Common myeloid progenitor, CD34-positive (primary cell): ENCODE results near the gene GIPC1.

Experiments used
- CTCF ChIA-PET: fragments of 350-600 bp; sonication (Branson Sonifier 250); formaldehyde crosslinking; loops from one replicate; lab custom pipeline; 2021; ENCODE audit warnings: antibody characterized with exemption; lab: Charles Lee
- POLR2A ChIA-PET: fragments of 350-600 bp; sonication (Branson Sonifier 250); formaldehyde crosslinking; loops from one replicate; lab custom pipeline; 2021; ENCODE audit warnings: antibody characterized with exemption; lab: Charles Lee
- DNase-seq, 3 donors: peaks; one replicate each; pipeline versions ENCODE4 v3.0.0 to v3.0.0-alpha.2; 2013
- H3K27ac ChIP-seq, 2 experiments: 1 replicate in 1 of 2; 2 replicates in 1 of 2; pipeline ENCODE4 v1.7.0; 2013; ENCODE audit warnings: inconsistent platforms in 2 of 2, low read length in 2 of 2, mild to moderate bottlenecking in 2 of 2, low read depth in 1 of 2, moderate library complexity in 1 of 2; ENCODE audit not compliant: severe bottlenecking in 2 of 2, insufficient read depth in 1 of 2, poor library complexity in 1 of 2
- H3K27me3 ChIP-seq, 5 experiments: replicated peaks in 2 of 5; 1 replicate in 3 of 5; 2 replicates in 2 of 5; pipeline versions ENCODE4 v1.6.1 to v1.7.0; 2013; ENCODE audit warnings: low read length in 4 of 5, mild to moderate bottlenecking in 2 of 5, moderate library complexity in 2 of 5, inconsistent platforms in 1 of 5; ENCODE audit not compliant: insufficient read depth in 5 of 5, control insufficient read depth in 4 of 5
- H3K36me3 ChIP-seq, 4 experiments: 1 replicate in 2 of 4; 2 replicates in 2 of 4; pipeline versions ENCODE4 v1.6.1 to v1.7.0; 2013; ENCODE audit warnings: low read length in 3 of 4, control low read depth in 1 of 4, mild to moderate bottlenecking in 1 of 4; ENCODE audit not compliant: control insufficient read depth in 4 of 4, insufficient read depth in 4 of 4
- H3K4me1 ChIP-seq, 4 experiments: 1 replicate in 3 of 4; 2 replicates in 1 of 4; pipeline versions ENCODE4 v1.6.1 to v1.7.1; 2013; ENCODE audit warnings: low read length in 3 of 4, mild to moderate bottlenecking in 3 of 4, control low read depth in 1 of 4, inconsistent platforms in 1 of 4, moderate library complexity in 1 of 4; ENCODE audit not compliant: control insufficient read depth in 4 of 4, insufficient read depth in 4 of 4; ENCODE audit errors: control extremely low read depth in 1 of 4
- H3K4me3 ChIP-seq, 7 experiments: 1 replicate in 4 of 7; 2 replicates in 3 of 7; pipeline versions ENCODE4 v1.5.1 to v1.7.0; 2013; ENCODE audit warnings: mild to moderate bottlenecking in 7 of 7, low read length in 6 of 7, moderate library complexity in 6 of 7, inconsistent platforms in 2 of 7, low read depth in 2 of 7, control low read depth in 1 of 7; ENCODE audit not compliant: insufficient read depth in 4 of 7, control insufficient read depth in 1 of 7; ENCODE audit errors: extremely low read depth in 1 of 7
- H3K9me3 ChIP-seq, 5 experiments: 1 replicate in 4 of 5; 2 replicates in 1 of 5; pipeline versions ENCODE4 v1.6.1 to v1.7.1; 2013; ENCODE audit warnings: low read length in 4 of 5, mild to moderate bottlenecking in 2 of 5, inconsistent platforms in 1 of 5, low read depth in 1 of 5, moderate library complexity in 1 of 5; ENCODE audit not compliant: control insufficient read depth in 4 of 5, insufficient read depth in 2 of 5; ENCODE audit errors: control extremely low read depth in 1 of 5
- WGBS: methylation state at CpG from one replicate; pipeline ENCODE4 v1.1.5; 2013; ENCODE audit not compliant: insufficient coverage; 5-methylcytosine and 5-hydroxymethylcytosine counted together

Gene GIPC1

DNA sequence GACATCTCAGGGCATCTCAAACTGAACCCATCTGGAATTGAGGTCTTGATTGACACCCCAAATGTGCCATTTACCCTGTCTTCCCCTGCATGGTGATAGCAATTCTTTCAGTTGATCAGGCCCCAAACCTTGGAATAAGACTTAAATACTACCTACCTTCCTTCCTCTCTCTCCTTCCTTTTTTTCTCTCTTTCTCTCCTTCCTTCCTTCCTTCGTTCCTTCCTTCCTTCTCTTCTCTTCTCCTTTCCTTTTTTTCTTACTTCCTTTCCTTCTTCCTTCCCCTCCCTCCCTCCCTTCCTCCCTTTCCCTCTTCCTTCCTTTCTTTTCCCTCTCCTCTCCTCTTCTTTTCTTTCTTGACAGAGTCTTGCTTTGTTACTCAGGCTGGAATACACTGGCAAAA is 7.4 kb upstream of the GIPC1 start:
- Histone ChIP-seq H3K27me3 (no peaks in the 10 kb centered on the region), H3K27ac (no peak overlapping the region), H3K36me3 (no peaks in the 10 kb centered on the region), H3K9me3 (no peaks in the 10 kb centered on the region), H3K4me1 (peaks cover 0 to 3% (median under 1%) of the 10 kb centered on the region in 4 experiments), H3K4me3 (no peak overlapping the region)
- no peak for DNase-seq
- ChIA-PET POLR2A (interaction anchor here (1.5 kb wide), 1 partner anchor 11 kb away, joined by 3 read pairs; no protein-coding TSS in a partner anchor), CTCF (interaction anchor here (0.6 to 4.0 kb wide), 10 partner anchors 10 to 182 kb away, joined by 3 to 34 read pairs (median 4); partner anchors contain the start of genes DDX39A and DNAJB1)
- 100% methylated on average over 1 of the region's 1 CpG for WGBS

DNA sequence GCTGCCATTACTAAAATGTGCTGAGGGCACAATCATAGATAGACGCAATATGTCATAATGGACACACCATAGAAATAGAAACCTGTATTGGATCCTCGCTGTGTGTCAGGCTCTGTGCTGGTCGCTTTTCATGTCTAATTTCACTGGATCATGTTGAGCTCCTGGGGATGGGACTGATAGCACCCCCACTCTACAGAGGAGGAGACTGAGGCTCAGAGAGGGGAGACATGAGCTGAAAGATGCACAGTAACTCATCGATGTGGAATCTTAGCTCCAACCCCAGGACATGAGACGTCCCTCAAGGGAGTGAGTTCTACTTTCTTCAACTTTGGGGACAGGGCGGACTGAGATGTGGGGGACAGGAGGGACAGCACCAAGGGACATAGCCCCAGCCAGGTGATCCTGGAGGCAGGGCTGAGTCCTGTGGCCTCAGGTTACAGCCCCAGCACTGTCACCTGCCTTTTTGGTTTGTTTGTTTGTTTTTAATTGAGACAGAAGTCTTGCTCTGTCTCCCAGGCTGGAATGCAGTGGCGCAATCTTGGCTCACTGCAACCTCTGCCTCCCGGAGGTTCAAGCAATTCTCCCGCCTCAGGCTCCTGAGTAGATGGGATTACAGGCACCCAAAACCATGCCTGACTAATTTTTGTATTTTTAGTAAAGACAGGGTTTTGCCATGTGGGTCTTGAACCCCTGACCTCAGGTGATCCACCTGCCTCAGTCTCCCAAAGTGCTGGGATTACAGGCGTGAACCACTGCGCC is 6.6 kb upstream of the GIPC1 start:
- ChIA-PET CTCF (interaction anchor here (2.0 to 4.0 kb wide), 2 partner anchors 21 to 47 kb away, joined by 5 to 34 read pairs; no protein-coding TSS in a partner anchor), POLR2A (interaction anchor here (1.0 kb wide), 1 partner anchor 23 kb away, joined by 3 read pairs; no protein-coding TSS in a partner anchor)
- DNase-seq = no peak
- Histone ChIP-seq H3K27me3 (no peaks in the 10 kb centered on the region), H3K36me3 (no peaks in the 10 kb centered on the region), H3K4me3 (no peak overlapping the region), H3K9me3 (no peaks in the 10 kb centered on the region), H3K4me1 (peaks cover 0 to 3% (median under 1%) of the 10 kb centered on the region in 4 experiments), H3K27ac (no peak overlapping the region)
- 97% methylated on average over 8 of the region's 11 CpGs for WGBS

GRCh38 chr19:14497228-14497921 is 1.4 kb upstream of the GIPC1 start:
- no peaks in the 10 kb centered on the region for H3K27me3 ChIP-seq
- H3K4me3 ChIP-seq = no peak overlapping the region
- no peak overlapping the region for H3K27ac ChIP-seq
- DNase-seq = no peak
- H3K36me3 ChIP-seq = no peaks in the 10 kb centered on the region
- 94% methylated on average over 6 of the region's 6 CpGs for WGBS
- POLR2A ChIA-PET = interaction anchor here (0.6 to 1.4 kb wide), 3 partner anchors 12 to 88 kb away, joined by 3 to 4 read pairs (median 4); partner anchors contain the start of gene DNAJB1
- CTCF ChIA-PET = interaction anchor here (0.7 to 4.1 kb wide), 9 partner anchors 8 to 59 kb away, joined by 3 to 15 read pairs (median 4); partner anchors contain the start of gene PTGER1
- peaks cover 0 to 20% (median 16%) of the 10 kb centered on the region in 4 experiments for H3K4me1 ChIP-seq
- no peaks in the 10 kb centered on the region for H3K9me3 ChIP-seq

- POLR2A ChIA-PET = interaction anchor here (1.1 to 1.4 kb wide), 2 partner anchors 13 to 22 kb away, joined by 3 to 4 read pairs; partner anchors contain the start of gene DNAJB1
These were observed 904 bp upstream of the GIPC1 start for GRCh38 chr19:14496834-14497227.

GRCh38 chr19:14495672-14496028 is 277 bp downstream of the GIPC1 start:
- Histone ChIP-seq H3K36me3 (peaks cover 0 to 2% (median 0%) of the 10 kb centered on the region in 4 experiments), H3K9me3 (no peaks in the 10 kb centered on the region), H3K27me3 (no peaks in the 10 kb centered on the region), H3K4me3 (peak overlapping the region in 6 of 7 experiments; percentile 68 to 85 (median 73)), H3K4me1 (peaks cover 0 to 20% (median 16%) of the 10 kb centered on the region in 4 experiments), H3K27ac (peak overlapping the region in 1 of 2 experiments; percentile 5)
- WGBS = 0% methylated on average over 10 of the region's 28 CpGs
- CTCF ChIA-PET = interaction anchor here (0.9 to 4.1 kb wide), 5 partner anchors 9 to 55 kb away, joined by 3 to 15 read pairs (median 10); no protein-coding TSS in a partner anchor
- no peak for DNase-seq
- POLR2A ChIA-PET = interaction anchor here (2.0 kb wide), 1 partner anchor 23 kb away, joined by 8 read pairs; the partner anchor contains the start of gene DNAJB1

More at GRCh38 chr19:14496834-14497227, 904 bp upstream of the GIPC1 start:
- Histone ChIP-seq H3K9me3 (no peaks in the 10 kb centered on the region), H3K27me3 (no peaks in the 10 kb centered on the region), H3K36me3 (no peaks in the 10 kb centered on the region), H3K4me3 (no peak overlapping the region), H3K27ac (no peak overlapping the region), H3K4me1 (peaks cover 0 to 20% (median 16%) of the 10 kb centered on the region in 4 experiments)
- 73% methylated on average over 3 of the region's 7 CpGs for WGBS
- no peak for DNase-seq
- CTCF ChIA-PET = interaction anchor here (1.2 to 4.1 kb wide), 8 partner anchors 8 to 60 kb away, joined by 4 to 15 read pairs (median 5); partner anchors contain the start of gene PTGER1

DNA sequence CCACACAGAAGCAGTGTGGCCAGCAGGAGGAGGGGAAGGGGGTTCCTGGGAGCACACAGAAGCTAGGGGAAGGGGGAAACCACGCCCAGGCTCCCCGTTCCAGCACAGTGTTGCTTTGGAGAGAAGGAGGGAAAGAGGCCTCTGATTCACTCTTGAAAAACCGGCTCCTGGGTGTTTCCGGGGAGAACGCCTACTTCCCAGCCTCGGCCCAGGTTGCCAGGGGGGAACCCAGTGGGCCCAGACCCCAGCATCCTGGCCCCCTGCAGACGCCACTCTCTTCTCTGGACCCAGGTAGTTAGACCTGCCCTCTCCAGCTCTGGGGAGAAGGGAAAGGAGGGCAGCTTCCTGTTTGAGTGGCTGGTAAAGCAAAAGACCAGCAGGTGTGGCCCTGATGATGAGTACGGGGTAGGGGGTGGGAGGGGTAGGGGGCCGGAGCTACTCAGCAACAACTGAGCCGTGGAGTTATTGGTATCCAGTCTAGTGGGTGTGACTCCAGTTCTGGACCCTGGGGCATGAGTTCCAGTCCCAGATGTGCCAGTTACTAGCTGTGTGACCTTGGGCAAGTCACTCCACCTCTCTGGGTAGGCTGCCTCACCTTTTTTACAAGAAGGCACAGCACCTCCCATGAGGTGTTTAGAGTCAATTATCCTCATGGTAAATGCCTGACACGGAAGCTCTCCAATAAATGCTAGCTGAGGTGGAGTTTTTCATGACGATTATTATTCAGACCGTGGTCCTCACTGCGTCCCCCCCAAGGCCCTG is 836 bp downstream of the GIPC1 start:
- Histone ChIP-seq H3K9me3 (no peaks in the 10 kb centered on the region), H3K36me3 (peaks cover 0 to 2% (median 0%) of the 10 kb centered on the region in 4 experiments), H3K27ac (peak overlapping the region in 1 of 2 experiments; percentile 5), H3K4me1 (peaks cover 0 to 20% (median 16%) of the 10 kb centered on the region in 4 experiments), H3K4me3 (peak overlapping the region in 6 of 7 experiments; percentile 68 to 85 (median 73)), H3K27me3 (no peaks in the 10 kb centered on the region)
- no peak for DNase-seq
- 44% methylated on average over 13 of the region's 14 CpGs for WGBS
- POLR2A ChIA-PET = interaction anchor here (2.0 kb wide), 1 partner anchor 23 kb away, joined by 8 read pairs; the partner anchor contains the start of gene DNAJB1
- CTCF ChIA-PET = interaction anchor here (0.8 to 4.1 kb wide), 6 partner anchors 9 to 55 kb away, joined by 3 to 15 read pairs (median 7); no protein-coding TSS in a partner anchor
